Measurements from ENCODE around the gene LRRN4. TPM values are rescaled to one million over a fixed set of nuclear protein-coding genes. Genes with fewer than 3 reads are reported as not detected.

LRRN4 gene
- total RNA-seq, 2 experiments from 2014 or later: 0.08 to 0.17 TPM

GRCh38 chr20:5999783-6000182 lies 54.1 kb downstream of the LRRN4 start:
- Histone ChIP-seq H3K36me3 (ENCODE audit: insufficient read depth, low read length) (no peaks in the 10 kb centered on the region), H3K4me3 (ENCODE audit: low read length) (no peak overlapping the region), H3K9me3 (ENCODE audit: control insufficient read depth in 1 of 2, insufficient read depth in 1 of 2, low read length in 2 of 2) (no peaks in the 10 kb centered on the region), H3K27ac (ENCODE audit: low read depth in 1 of 2, low read length in 2 of 2) (no peak overlapping the region), H3K4me1 (ENCODE audit: insufficient read depth, low read length) (peaks cover 16% of the 10 kb centered on the region), H3K27me3 (ENCODE audit: control insufficient read depth in 1 of 2, insufficient read depth in 2 of 2, low read length in 2 of 2) (no peaks in the 10 kb centered on the region)
- Mint-ChIP-seq H3K27ac (no peak overlapping the region), H3K4me1 (ENCODE audit: low read depth) (peaks cover 41% of the 10 kb centered on the region), H3K36me3 (ENCODE audit: low read depth) (no peaks in the 10 kb centered on the region), H3K9me3 (no peaks in the 10 kb centered on the region), H3K4me3 (no peak overlapping the region), H3K27me3 (no peaks in the 10 kb centered on the region)
- no peak for ATAC-seq (ENCODE audit: poor library complexity)
- CTCF ChIA-PET: no interaction called here
- POLR2A ChIA-PET: no interaction called here
- DNase-seq: no peak
- intact Hi-C loops (cut with DNase I, micrococcal nuclease): loop anchor here (5.0 kb wide), 1 partner anchor 432 kb away; no protein-coding TSS in a partner anchor
- TF ChIP-seq CTCF (IDR thresholded peaks at IDR 0.05): no peak

- ChIA-PET CTCF (interaction anchor here (0.7 to 1.4 kb wide), 2 partner anchors 208 to 468 kb away, joined by 3 to 6 read pairs; no protein-coding TSS in a partner anchor), POLR2A (interaction anchor here (0.6 to 1.1 kb wide), 3 partner anchors 16 to 120 kb away, joined by 3 read pairs; no protein-coding TSS in a partner anchor)
- Histone ChIP-seq H3K9me3 (ENCODE audit: control insufficient read depth in 1 of 2, insufficient read depth in 1 of 2, low read length in 2 of 2) (no peaks in the 10 kb centered on the region), H3K36me3 (ENCODE audit: insufficient read depth, low read length) (no peaks in the 10 kb centered on the region), H3K4me3 (ENCODE audit: low read length) (no peak overlapping the region), H3K27ac (ENCODE audit: low read depth in 1 of 2, low read length in 2 of 2) (no peak overlapping the region), H3K4me1 (ENCODE audit: insufficient read depth, low read length) (peaks cover 16% of the 10 kb centered on the region), H3K27me3 (ENCODE audit: control insufficient read depth in 1 of 2, insufficient read depth in 2 of 2, low read length in 2 of 2) (no peaks in the 10 kb centered on the region)
- H3K9me3 Mint-ChIP-seq: no peaks in the 10 kb centered on the region
- DNase-seq (peak in 10 of 14 experiments; percentile 3 to 87 (median 20)), ATAC-seq (ENCODE audit: poor library complexity) (peak; percentile 93)
- no peak for TF ChIP-seq CTCF (IDR thresholded peaks at IDR 0.05)
- intact Hi-C loops (cut with DNase I, micrococcal nuclease): no loop called here
- H3K36me3 Mint-ChIP-seq (ENCODE audit: low read depth): no peaks in the 10 kb centered on the region
- H3K27me3 Mint-ChIP-seq: no peaks in the 10 kb centered on the region
- no peak overlapping the region for H3K4me3 Mint-ChIP-seq
- H3K27ac Mint-ChIP-seq: peak overlapping the region; percentile 55
- peaks cover 28% of the 10 kb centered on the region for H3K4me1 Mint-ChIP-seq (ENCODE audit: low read depth)
Measured at GRCh38 chr20:5996765-5997164, 57.1 kb downstream of the LRRN4 start.

- no peaks in the 10 kb centered on the region for H3K27me3 Mint-ChIP-seq
- Histone ChIP-seq H3K4me3 (ENCODE audit: low read length) (no peak overlapping the region), H3K4me1 (ENCODE audit: insufficient read depth, low read length) (peaks cover 2% of the 10 kb centered on the region), H3K9me3 (ENCODE audit: control insufficient read depth in 1 of 2, insufficient read depth in 1 of 2, low read length in 2 of 2) (no peaks in the 10 kb centered on the region), H3K36me3 (ENCODE audit: insufficient read depth, low read length) (peaks cover 8% of the 10 kb centered on the region), H3K27me3 (ENCODE audit: control insufficient read depth in 1 of 2, insufficient read depth in 2 of 2, low read length in 2 of 2) (no peaks in the 10 kb centered on the region), H3K27ac (ENCODE audit: low read depth in 1 of 2, low read length in 2 of 2) (no peak overlapping the region)
- TF ChIP-seq CTCF (IDR thresholded peaks at IDR 0.05): no peak
- H3K4me3 Mint-ChIP-seq: no peak overlapping the region
- intact Hi-C loops (cut with DNase I, micrococcal nuclease): no loop called here
- DNase-seq (no peak), ATAC-seq (ENCODE audit: poor library complexity) (no peak)
- H3K4me1 Mint-ChIP-seq (ENCODE audit: low read depth): peaks cover 12% of the 10 kb centered on the region
- peak overlapping the region; percentile 47 for H3K27ac Mint-ChIP-seq
- peaks cover 18% of the 10 kb centered on the region for H3K36me3 Mint-ChIP-seq (ENCODE audit: low read depth)
- POLR2A ChIA-PET: no interaction called here
- H3K9me3 Mint-ChIP-seq: no peaks in the 10 kb centered on the region
- CTCF ChIA-PET: no interaction called here
Measured at GRCh38 chr20:5991623-5992441, 62.0 kb downstream of the LRRN4 start.
